Esophagus muscularis mucosa (tissue), 4 donors: Measurements from ENCODE around the gene TM4SF5. TPM values are rescaled to one million over a fixed set of nuclear protein-coding genes. Genes with fewer than 3 reads are reported as not detected.
"Not testable (repeated sequence)": the region's sequence is repeated elsewhere in the genome, so short reads cannot be mapped to it uniquely, and the experiment has no call there.

ENCODE experiments used
- DNase-seq: peaks from one replicate; pipeline ENCODE4 v3.0.0-alpha.2; 2017; ENCODE audit errors: extremely low spot score
- H3K27ac ChIP-seq, 4 donors: fragments of 200-600 bp; sonication (generic); replicated peaks in 1 of 4; 1 replicate in 3 of 4; 2 replicates in 1 of 4; pipeline ENCODE4 v1.5.1; 2016 to 2019; ENCODE audit warnings: mild to moderate bottlenecking in 1 of 4
- H3K27me3 ChIP-seq, 4 donors: fragments of 200-600 bp; sonication (generic); one replicate each; pipeline versions ENCODE4 v1.5.1 to v1.6.0; 2016 to 2019
- H3K36me3 ChIP-seq, 4 donors: fragments of 200-600 bp; sonication (generic); one replicate each; pipeline ENCODE4 v1.5.1; 2016 to 2019
- H3K4me1 ChIP-seq, 4 donors: fragments of 200-600 bp; sonication (generic); one replicate each; pipeline ENCODE4 v1.5.1; 2016 to 2019
- H3K4me3 ChIP-seq, 4 donors: fragments of 200-600 bp; sonication (generic); 1 replicate in 2 of 4; 2 replicates in 2 of 4; pipeline ENCODE4 v1.5.1; 2016 to 2019; ENCODE audit warnings: mild to moderate bottlenecking in 4 of 4, moderate library complexity in 1 of 4
- H3K9me3 ChIP-seq, 4 donors: fragments of 200-600 bp; sonication (generic); 1 replicate in 3 of 4; 2 replicates in 1 of 4; pipeline ENCODE4 v1.5.1; 2016 to 2019
- EP300 ChIP-seq: sonication (generic); formaldehyde crosslinking; IDR thresholded peaks from one replicate; pipeline ENCODE4 v1.6.1; 2017; ENCODE audit warnings: antibody characterized with exemption
- POLR2A ChIP-seq: fragments of 450-650 bp; IDR thresholded peaks from one replicate; pipeline ENCODE4 v1.6.1; 2017; ENCODE audit warnings: antibody characterized with exemption, moderate library complexity, mild to moderate bottlenecking, low read depth
- POLR2AphosphoS5 ChIP-seq, 2 donors: sonication (generic); formaldehyde crosslinking; IDR thresholded peaks; one replicate each; pipeline ENCODE4 v1.6.1; 2017; ENCODE audit warnings: antibody characterized with exemption in 2 of 2
- WGBS: methylation state at CpG from one replicate; pipeline ENCODE4 v1.1.5; 2018; 5-methylcytosine and 5-hydroxymethylcytosine counted together
- intact Hi-C: fragments of 100-400 bp; cut with DNase I; formaldehyde crosslinking; loops from one replicate; pipeline ENCODE4 v1.15.1; 2023
- total RNA-seq, 4 donors: library from RNA; depleted of rRNA; stranded (reverse); fragments of >200 nt; gene quantifications; one replicate each; pipeline versions ENCODE4 v1.1.0 to v1.2.1, GENCODE V29; 2016
- TF ChIP-seq, protein P1 (sequence below), 3 experiments: fragments of 200-600 bp in 2 of 3; fragments of 450-650 bp in 1 of 3; sonication (generic) in 2 of 3; IDR thresholded peaks; one replicate each; pipeline ENCODE4 v1.5.1; 2017 to 2019; ENCODE audit warnings: antibody characterized with exemption in 3 of 3, mild to moderate bottlenecking in 2 of 3, moderate library complexity in 1 of 3

TM4SF5 gene
- total RNA-seq, 4 donors from 2014 or later, result not detected

DNA sequence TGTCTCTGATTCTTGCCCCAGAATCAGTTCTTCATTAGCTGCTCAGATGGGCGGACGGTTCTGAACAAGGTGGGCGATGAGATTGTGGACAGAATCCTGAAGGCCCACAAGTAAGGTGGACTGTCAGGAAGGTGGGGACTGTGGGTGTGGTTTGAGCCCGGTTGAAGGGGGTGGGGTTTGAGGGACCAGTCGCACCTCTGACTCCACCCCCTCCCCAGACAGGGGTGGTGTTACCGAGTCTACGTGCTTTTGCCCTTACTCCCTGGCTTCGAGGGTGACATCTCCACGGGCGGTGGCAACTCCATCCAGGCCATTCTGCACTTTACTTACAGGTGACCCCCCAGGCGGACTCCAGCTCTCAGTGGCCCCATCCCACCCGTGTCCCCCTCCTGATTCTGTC is 46.6 kb downstream of the TM4SF5 start:
- intact Hi-C loops, result no loop called here
- no peaks in the 10 kb centered on the region for H3K9me3 ChIP-seq
- H3K27me3 ChIP-seq, result no peaks in the 10 kb centered on the region
- H3K4me1 ChIP-seq, result no peaks in the 10 kb centered on the region
- no peak for DNase-seq
- H3K4me3 ChIP-seq, result no peak overlapping the region
- WGBS, result 83% methylated on average over 12 of the region's 12 CpGs
- H3K36me3 ChIP-seq, result peaks cover 16 to 89% (median 69%) of the 10 kb centered on the region in 4 donors
- no peak overlapping the region for H3K27ac ChIP-seq
- TF ChIP-seq POLR2A (no peak), POLR2AphosphoS5 (IDR thresholded peaks at IDR 0.05) (no peak), EP300 (no peak)
- TF ChIP-seq, protein P1, sequence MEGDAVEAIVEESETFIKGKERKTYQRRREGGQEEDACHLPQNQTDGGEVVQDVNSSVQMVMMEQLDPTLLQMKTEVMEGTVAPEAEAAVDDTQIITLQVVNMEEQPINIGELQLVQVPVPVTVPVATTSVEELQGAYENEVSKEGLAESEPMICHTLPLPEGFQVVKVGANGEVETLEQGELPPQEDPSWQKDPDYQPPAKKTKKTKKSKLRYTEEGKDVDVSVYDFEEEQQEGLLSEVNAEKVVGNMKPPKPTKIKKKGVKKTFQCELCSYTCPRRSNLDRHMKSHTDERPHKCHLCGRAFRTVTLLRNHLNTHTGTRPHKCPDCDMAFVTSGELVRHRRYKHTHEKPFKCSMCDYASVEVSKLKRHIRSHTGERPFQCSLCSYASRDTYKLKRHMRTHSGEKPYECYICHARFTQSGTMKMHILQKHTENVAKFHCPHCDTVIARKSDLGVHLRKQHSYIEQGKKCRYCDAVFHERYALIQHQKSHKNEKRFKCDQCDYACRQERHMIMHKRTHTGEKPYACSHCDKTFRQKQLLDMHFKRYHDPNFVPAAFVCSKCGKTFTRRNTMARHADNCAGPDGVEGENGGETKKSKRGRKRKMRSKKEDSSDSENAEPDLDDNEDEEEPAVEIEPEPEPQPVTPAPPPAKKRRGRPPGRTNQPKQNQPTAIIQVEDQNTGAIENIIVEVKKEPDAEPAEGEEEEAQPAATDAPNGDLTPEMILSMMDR (IDR thresholded peaks at IDR 0.05), result no peak

DNA sequence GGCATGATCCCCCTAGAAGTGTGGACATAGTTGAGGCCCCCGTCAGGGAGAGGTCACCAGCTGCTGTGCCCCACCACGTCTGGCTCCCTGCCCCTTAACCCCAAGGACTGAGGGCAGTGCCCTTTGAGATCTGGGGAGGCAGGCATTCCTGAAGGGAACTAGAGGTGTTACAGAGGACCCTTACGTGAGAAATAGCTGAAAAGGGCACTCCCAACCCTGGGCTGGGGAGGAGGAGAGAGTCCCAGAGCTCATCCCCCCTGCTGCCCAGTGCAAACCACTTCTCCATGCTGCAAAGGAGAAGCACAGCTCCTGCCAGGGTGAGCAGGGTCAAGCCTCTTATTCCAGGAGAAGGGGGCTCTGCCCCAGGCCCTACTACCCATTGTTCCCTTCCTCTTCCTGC is 51.1 kb downstream of the TM4SF5 start:
- no peaks in the 10 kb centered on the region for H3K27me3 ChIP-seq
- H3K36me3 ChIP-seq, result peaks cover 0 to 60% (median 45%) of the 10 kb centered on the region in 4 donors
- intact Hi-C loops, result no loop called here
- H3K9me3 ChIP-seq, result no peaks in the 10 kb centered on the region
- no CpG with 5 or more reads among the region's 3 CpGs for WGBS
- no peak for TF ChIP-seq EP300
- TF ChIP-seq, protein P1 (IDR thresholded peaks at IDR 0.05), result no peak
- no peak for TF ChIP-seq POLR2A
- TF ChIP-seq POLR2AphosphoS5 (IDR thresholded peaks at IDR 0.05), result no peak
- no peak overlapping the region for H3K4me3 ChIP-seq
- no peak for DNase-seq
- no peak overlapping the region for H3K27ac ChIP-seq
- no peaks in the 10 kb centered on the region for H3K4me1 ChIP-seq

DNA sequence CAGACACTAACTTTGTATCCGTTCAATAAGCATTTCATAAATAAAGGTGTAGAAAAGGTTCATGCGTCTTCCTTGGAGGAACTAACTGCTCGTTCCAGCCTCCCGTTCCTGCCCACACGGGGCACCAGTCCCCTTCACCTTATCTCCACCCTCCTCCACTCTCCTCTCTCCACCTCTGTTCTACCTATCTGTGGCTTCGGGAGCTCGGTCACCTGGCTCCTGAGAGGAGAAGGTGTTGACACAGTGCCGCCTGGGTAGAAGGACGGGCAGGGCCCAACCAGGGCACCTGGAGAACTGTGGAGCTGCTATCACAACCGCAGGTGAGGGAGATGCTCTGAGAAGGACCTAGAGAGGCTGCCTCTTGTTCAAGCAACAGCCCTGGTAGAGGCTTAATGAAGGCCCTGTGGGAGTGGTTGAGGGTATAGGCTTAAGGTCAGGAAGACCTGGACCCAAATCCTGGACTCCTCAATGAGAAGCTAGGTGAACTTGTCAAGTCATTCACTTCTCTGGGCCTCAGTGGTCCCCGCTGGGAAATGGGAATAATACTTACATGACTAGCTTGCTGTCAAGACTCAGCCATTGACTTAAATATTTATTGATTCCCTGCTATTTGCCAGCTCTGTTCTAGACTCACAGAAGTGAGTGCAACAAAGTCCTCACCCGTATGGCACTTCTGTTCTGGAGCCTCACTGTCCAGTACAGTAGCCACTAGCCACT is 51.8 kb downstream of the TM4SF5 start:
- Histone ChIP-seq H3K36me3 (peaks cover 0 to 53% (median 41%) of the 10 kb centered on the region in 4 donors), H3K27ac (no peak overlapping the region), H3K4me1 (no peaks in the 10 kb centered on the region), H3K27me3 (no peaks in the 10 kb centered on the region), H3K4me3 (no peak overlapping the region), H3K9me3 (no peaks in the 10 kb centered on the region)
- TF ChIP-seq POLR2AphosphoS5 (IDR thresholded peaks at IDR 0.05) (no peak), EP300 (no peak), POLR2A (no peak)
- TF ChIP-seq, protein P1 (IDR thresholded peaks at IDR 0.05), result no peak
- 81% methylated on average over 12 of the region's 12 CpGs for WGBS
- DNase-seq, result no peak
- intact Hi-C loops, result no loop called here

DNA sequence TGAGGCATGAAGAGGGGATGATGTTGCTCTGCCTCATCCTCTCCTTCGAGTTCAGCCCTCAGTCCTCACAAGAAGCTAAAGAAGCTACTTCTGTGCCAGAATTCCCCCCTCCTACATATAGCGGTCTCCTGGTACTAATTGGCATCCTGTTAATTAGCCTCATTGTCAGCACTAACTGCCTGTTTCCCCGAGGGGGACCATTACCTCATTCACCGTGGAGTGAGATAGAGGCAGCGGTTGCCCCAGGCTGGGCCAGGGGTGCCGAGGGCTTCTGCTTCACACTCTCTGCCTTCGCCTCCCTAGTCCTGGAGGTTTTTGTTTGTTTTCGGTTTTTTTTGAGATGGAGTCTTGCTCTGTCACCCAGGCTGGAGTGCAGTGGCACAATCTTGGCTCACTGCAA is 55.7 kb downstream of the TM4SF5 start:
- Histone ChIP-seq H3K27ac (no peak overlapping the region), H3K27me3 (no peaks in the 10 kb centered on the region), H3K9me3 (no peaks in the 10 kb centered on the region), H3K4me3 (no peak overlapping the region), H3K4me1 (peaks cover 0 to 2% (median 0%) of the 10 kb centered on the region in 4 donors), H3K36me3 (peaks cover 0 to 14% (median 13%) of the 10 kb centered on the region in 4 donors)
- 76% methylated on average over 8 of the region's 8 CpGs for WGBS
- intact Hi-C loops, result no loop called here
- TF ChIP-seq POLR2A (no peak), POLR2AphosphoS5 (IDR thresholded peaks at IDR 0.05) (no peak), EP300 (no peak)
- TF ChIP-seq, protein P1 (IDR thresholded peaks at IDR 0.05), result no peak
- DNase-seq, result no peak

DNA sequence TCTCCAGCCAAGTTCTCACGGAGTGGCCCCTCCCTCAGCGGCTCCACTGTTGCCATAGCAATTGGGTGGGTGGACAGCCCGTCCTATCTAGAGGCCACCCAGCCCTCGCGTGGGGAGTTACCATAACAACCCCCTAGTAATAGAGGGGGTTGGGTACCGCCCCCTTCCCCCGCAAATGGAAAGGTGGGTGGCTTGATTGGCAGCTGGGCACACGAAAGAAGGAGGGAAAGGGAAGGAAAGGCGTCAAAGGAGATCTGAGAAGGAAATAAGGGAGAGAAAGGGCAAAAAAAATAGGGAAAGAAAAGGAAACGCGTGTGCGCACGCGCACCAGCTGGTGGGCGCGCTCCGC is 61.1 kb downstream of the TM4SF5 start:
- intact Hi-C loops, result loop anchor here (10.0 kb wide), 1 partner anchor 52 kb away; no protein-coding TSS in a partner anchor

More for the DNA sequence above, 61.1 kb downstream of the TM4SF5 start:
- not testable (repeated sequence) for DNase-seq, H3K36me3 ChIP-seq, H3K9me3 ChIP-seq, H3K27me3 ChIP-seq
- peak overlapping the region; percentile 89 to 97 (median 92) for H3K27ac ChIP-seq
- peaks cover 29 to 43% (median 38%) of the 10 kb centered on the region in 4 donors for H3K4me1 ChIP-seq
- WGBS, result 0% methylated on average over 12 of the region's 17 CpGs
- H3K4me3 ChIP-seq, result peak overlapping the region; percentile 72 to 99 (median 89)

Other genes starting within 250 kb of the TM4SF5 start
- gene MYBBP1A, start 216.5 kb upstream of the TM4SF5 start, total RNA-seq, result 10 to 100 TPM; 31.6 to 45.4 (median 36.1) TPM
- gene GGT6, start 211.3 kb upstream of the TM4SF5 start, total RNA-seq, result not detected
- 1 to 10 TPM; 3.0 to 7.2 (median 4.7) TPM for gene SMTNL2, start 187.4 kb upstream of the TM4SF5 start, total RNA-seq
- not detected for gene ALOX15, start 130.2 kb upstream of the TM4SF5 start, total RNA-seq
- 10 to 100 TPM; 17.0 to 35.0 (median 24.0) TPM for gene PELP1, start 67.7 kb upstream of the TM4SF5 start, total RNA-seq
- gene ARRB2, start 61.3 kb upstream of the TM4SF5 start, total RNA-seq, result 10 to 100 TPM; 25.4 to 41.4 (median 31.4) TPM
- gene MED11, start 40.5 kb upstream of the TM4SF5 start, total RNA-seq, result 10 to 100 TPM; 23.3 to 36.4 (median 26.6) TPM
- gene ZMYND15, start 32.1 kb upstream of the TM4SF5 start, total RNA-seq, result under 1 TPM in 3 of 4 donors, not detected in 1; 0.23 to 0.50 (median 0.42) TPM
- gene CXCL16, start 32.0 kb upstream of the TM4SF5 start, total RNA-seq, result 10 to 100 TPM in 2 of 4 donors, 1 to 10 TPM in 2; 5.8 to 21.7 (median 9.4) TPM
- 1 to 10 TPM in 3 of 4 donors, under 1 TPM in 1; 0.86 to 3.3 (median 2.6) TPM for gene VMO1, start 14.5 kb downstream of the TM4SF5 start, total RNA-seq
- gene GLTPD2, start 17.1 kb downstream of the TM4SF5 start, total RNA-seq, result not detected
- gene PSMB6, start 24.3 kb downstream of the TM4SF5 start, total RNA-seq, result 100 to 1,000 TPM; 162 to 205 (median 190) TPM
- 10 to 100 TPM in 3 of 4 donors, 1 to 10 TPM in 1; 9.6 to 15.2 (median 12.0) TPM for gene PLD2, start 35.3 kb downstream of the TM4SF5 start, total RNA-seq
- gene MINK1, start 61.5 kb downstream of the TM4SF5 start, total RNA-seq, result 10 to 100 TPM; 28.8 to 55.2 (median 38.8) TPM
- 1 to 10 TPM in 2 of 4 donors, under 1 TPM in 2; 0.32 to 1.5 (median 0.88) TPM for gene C17orf107, start 127.7 kb downstream of the TM4SF5 start, total RNA-seq
- gene CHRNE, start 131.2 kb downstream of the TM4SF5 start, total RNA-seq, result 1 to 10 TPM in 1 of 4 donors, under 1 TPM in 2, not detected in 1; 0.13 to 1.2 (median 0.63) TPM
- gene GP1BA, start 160.4 kb downstream of the TM4SF5 start, total RNA-seq, result under 1 TPM in 1 of 4 donors, not detected in 3; 0.33 TPM
- gene SLC25A11, start 168.2 kb downstream of the TM4SF5 start, total RNA-seq, result 10 to 100 TPM; 38.8 to 73.4 (median 55.5) TPM
- gene RNF167, start 168.4 kb downstream of the TM4SF5 start, total RNA-seq, result 10 to 100 TPM; 59.8 to 96.3 (median 69.5) TPM
- gene PFN1, start 176.6 kb downstream of the TM4SF5 start, total RNA-seq, result 1,000 to 10,000 TPM; 1,019 to 1,635 (median 1,341) TPM
- 1 to 10 TPM; 1.2 to 7.2 (median 2.1) TPM for gene ENO3, start 179.2 kb downstream of the TM4SF5 start, total RNA-seq
- gene SPAG7, start 195.9 kb downstream of the TM4SF5 start, total RNA-seq, result 10 to 100 TPM; 45.5 to 74.7 (median 63.6) TPM
- gene CAMTA2, start 215.8 kb downstream of the TM4SF5 start, total RNA-seq, result 10 to 100 TPM; 24.0 to 48.2 (median 28.4) TPM
- gene INCA1, start 225.6 kb downstream of the TM4SF5 start, total RNA-seq, result 1 to 10 TPM; 1.3 to 4.6 (median 3.0) TPM
- 100 to 1,000 TPM; 157 to 251 (median 187) TPM for gene KIF1C, start 226.1 kb downstream of the TM4SF5 start, total RNA-seq